ENCODE results near the gene CKMT1B. TPM values are rescaled to one million over a fixed set of nuclear protein-coding genes. Genes with fewer than 3 reads are reported as not detected.
"Not testable (repeated sequence)": the region's sequence is repeated elsewhere in the genome, so short reads cannot be mapped to it uniquely, and the experiment has no call there.

The CKMT1B gene
- 10 to 100 TPM in 4 of 8 experiments, 1 to 10 TPM in 3, under 1 TPM in 1; 0.91 to 18.5 (median 9.4) TPM for total RNA-seq

GRCh38 chr15:43593328-43594190 lies at the start of gene CKMT1B:
Gene CKMT1B (plus strand): TSS chr15:43594027. CDS start chr15:43594219, 192 bp downstream.
- in situ Hi-C loops (cut with MboI; ENCODE audit: low pct_unique_long_range_greater_than_20kb in 2 of 9, low sequenced_read_pairs in 9 of 9, unreplicated experiment in 9 of 9); H3K4me3 ChIP-seq; H3K4me1 ChIP-seq (replicated peaks in 1 of 2); H3K27ac ChIP-seq: not testable (repeated sequence)
- WGBS, 10 experiments = no CpG with 5 or more reads among the region's 43 CpGs
- peak; percentile 45 to 79 (median 72) for ATAC-seq (replicated peaks in 6 of 8)

- no peak for ATAC-seq (replicated peaks in 6 of 8)
- Histone ChIP-seq H3K4me3 (no peak overlapping the region), H3K4me1 (replicated peaks in 1 of 2) (no peaks in the 10 kb centered on the region), H3K27ac (no peak overlapping the region)
- in situ Hi-C loops (cut with MboI; ENCODE audit: low pct_unique_long_range_greater_than_20kb in 2 of 9, low sequenced_read_pairs in 9 of 9, unreplicated experiment in 9 of 9) = no loop called here
Observed at GRCh38 chr15:43544266-43544665, 49.6 kb upstream of the CKMT1B start.

- in situ Hi-C loops (cut with MboI; ENCODE audit: low pct_unique_long_range_greater_than_20kb in 2 of 9, low sequenced_read_pairs in 9 of 9, unreplicated experiment in 9 of 9) = no loop called here
- Histone ChIP-seq H3K4me3 (no peak overlapping the region), H3K4me1 (replicated peaks in 1 of 2) (no peaks in the 10 kb centered on the region), H3K27ac (no peak overlapping the region)
- WGBS, 10 experiments = 57 to 100% (median 100%) methylated on average over 1 of the region's 1 CpG; no CpG with 5 or more reads in 6 of the 10 experiments
- no peak for ATAC-seq (replicated peaks in 6 of 8)
Observed at GRCh38 chr15:43545426-43545825, 48.4 kb upstream of the CKMT1B start.

DNA sequence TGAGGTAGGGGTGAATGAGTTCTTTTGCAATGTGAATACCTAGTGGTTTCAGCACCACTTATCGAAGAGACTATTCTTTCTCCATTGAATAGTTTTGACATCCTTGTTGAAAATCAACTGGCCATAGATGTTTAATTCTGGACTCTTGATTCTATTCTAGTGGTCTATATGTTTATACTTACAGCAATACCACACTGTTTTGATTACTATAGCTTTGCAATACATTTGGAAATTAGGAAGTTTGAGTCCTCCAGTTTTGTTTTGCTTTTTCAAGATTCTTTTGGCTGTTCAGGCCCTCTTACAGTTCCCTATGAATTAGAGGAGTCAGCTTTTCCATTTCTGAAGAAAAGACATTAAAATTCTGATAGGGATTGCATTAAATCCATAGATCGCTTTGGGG lies 46.3 kb upstream of the CKMT1B start:
- ATAC-seq (replicated peaks in 6 of 8) = no peak
- Histone ChIP-seq H3K27ac (no peak overlapping the region), H3K4me1 (replicated peaks in 1 of 2) (no peaks in the 10 kb centered on the region), H3K4me3 (no peak overlapping the region)
- 92 to 100% (median 100%) methylated on average over 1 to 2 of the region's 2 CpGs; no CpG with 5 or more reads in 2 of the 10 experiments for WGBS, 10 experiments
- in situ Hi-C loops (cut with MboI; ENCODE audit: low pct_unique_long_range_greater_than_20kb in 2 of 9, low sequenced_read_pairs in 9 of 9, unreplicated experiment in 9 of 9) = no loop called here

- in situ Hi-C loops (cut with MboI; ENCODE audit: low pct_unique_long_range_greater_than_20kb in 2 of 9, low sequenced_read_pairs in 9 of 9, unreplicated experiment in 9 of 9) = no loop called here
- Histone ChIP-seq H3K27ac (no peak overlapping the region), H3K4me1 (replicated peaks in 1 of 2) (no peaks in the 10 kb centered on the region), H3K4me3 (no peak overlapping the region)
- ATAC-seq (replicated peaks in 6 of 8) = no peak
- WGBS, 10 experiments = 11 to 96% (median 77%) methylated on average over 2 to 10 of the region's 10 CpGs
Observed at GRCh38 chr15:43550527-43551363, 43.1 kb upstream of the CKMT1B start.

DNA sequence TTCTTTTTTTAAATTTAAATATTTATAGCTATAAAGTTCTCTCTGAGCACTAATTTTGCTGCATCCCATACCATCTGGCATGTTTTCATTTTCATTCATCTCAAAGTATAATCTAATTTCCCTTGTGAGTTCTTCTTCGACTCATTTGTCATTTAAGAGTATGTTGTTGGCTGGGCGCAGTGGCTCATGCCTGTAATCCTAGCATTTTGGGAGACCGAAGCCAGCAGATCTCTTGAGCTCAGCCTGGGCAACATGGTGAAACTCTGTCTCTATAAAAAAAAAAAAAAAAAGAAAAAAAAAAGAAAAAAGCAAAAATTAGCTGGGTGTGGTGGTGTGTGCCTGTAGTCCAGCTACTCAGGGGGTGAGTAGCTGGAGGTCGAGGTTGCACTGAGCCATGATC lies 41.6 kb upstream of the CKMT1B start:
- Histone ChIP-seq H3K4me3 (no peak overlapping the region), H3K27ac (no peak overlapping the region), H3K4me1 (replicated peaks in 1 of 2) (no peaks in the 10 kb centered on the region)
- in situ Hi-C loops (cut with MboI; ENCODE audit: low pct_unique_long_range_greater_than_20kb in 2 of 9, low sequenced_read_pairs in 9 of 9, unreplicated experiment in 9 of 9) = no loop called here
- ATAC-seq (replicated peaks in 6 of 8) = no peak
- WGBS, 10 experiments = 45 to 100% (median 94%) methylated on average over 1 to 4 of the region's 4 CpGs; no CpG with 5 or more reads in 1 of the 10 experiments

DNA sequence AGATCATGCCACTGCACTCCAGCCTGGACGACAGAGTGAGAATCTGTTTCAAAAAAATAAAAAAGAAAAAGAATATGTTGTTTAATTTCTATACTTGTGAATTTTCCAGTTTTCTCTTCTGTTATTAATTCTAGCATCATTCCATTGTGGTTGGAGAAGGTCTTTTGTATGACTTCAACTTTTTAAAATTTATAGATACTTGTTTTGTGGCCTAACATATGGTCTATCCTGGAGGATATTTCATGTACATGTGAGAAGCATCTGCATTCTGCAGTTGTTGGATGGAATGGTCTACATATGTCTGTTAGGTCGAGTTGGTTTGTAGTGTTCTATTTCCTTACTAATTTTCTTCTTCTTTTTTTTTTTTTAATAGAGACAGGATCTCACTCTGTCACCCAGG lies 40.8 kb upstream of the CKMT1B start:
- Histone ChIP-seq H3K4me1 (replicated peaks in 1 of 2) (no peaks in the 10 kb centered on the region), H3K27ac (no peak overlapping the region), H3K4me3 (no peak overlapping the region)
- 7 to 91% (median 60%) methylated on average over 1 to 2 of the region's 2 CpGs; no CpG with 5 or more reads in 2 of the 10 experiments for WGBS, 10 experiments
- in situ Hi-C loops (cut with MboI; ENCODE audit: low pct_unique_long_range_greater_than_20kb in 2 of 9, low sequenced_read_pairs in 9 of 9, unreplicated experiment in 9 of 9) = no loop called here
- ATAC-seq (replicated peaks in 6 of 8) = no peak

DNA sequence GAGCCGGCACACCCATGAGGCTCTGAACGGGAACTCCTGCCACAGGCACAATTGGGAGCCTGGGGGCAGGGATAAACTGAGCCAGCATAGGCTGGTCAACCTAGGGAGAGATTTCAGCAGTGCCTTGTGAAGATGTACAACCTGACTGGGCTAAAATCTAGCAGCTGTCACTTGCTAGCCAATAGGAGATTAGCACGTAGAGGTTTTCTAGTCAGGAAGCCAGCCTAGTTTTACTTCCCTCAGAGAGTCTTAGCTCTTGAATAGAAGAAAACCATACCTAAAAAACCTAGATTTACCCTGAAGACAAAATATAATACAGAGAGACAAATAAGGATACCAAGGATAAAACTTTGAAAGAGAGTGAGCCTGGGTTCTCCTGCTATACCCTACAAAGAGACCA lies 31.1 kb upstream of the CKMT1B start:
- ATAC-seq (replicated peaks in 6 of 8); in situ Hi-C loops (cut with MboI; ENCODE audit: low pct_unique_long_range_greater_than_20kb in 2 of 9, low sequenced_read_pairs in 9 of 9, unreplicated experiment in 9 of 9): not testable (repeated sequence)
- no CpG with 5 or more reads among the region's 3 CpGs for WGBS, 10 experiments

GRCh38 chr15:43563793-43564192 lies 30.0 kb upstream of the CKMT1B start:
- H3K4me3 ChIP-seq; H3K27ac ChIP-seq; ATAC-seq (replicated peaks in 6 of 8); in situ Hi-C loops (cut with MboI; ENCODE audit: low pct_unique_long_range_greater_than_20kb in 2 of 9, low sequenced_read_pairs in 9 of 9, unreplicated experiment in 9 of 9); H3K4me1 ChIP-seq (replicated peaks in 1 of 2): not testable (repeated sequence)
- WGBS, 10 experiments = no CpG with 5 or more reads among the region's 8 CpGs

More for the DNA sequence above, 31.1 kb upstream of the CKMT1B start:
- H3K27ac ChIP-seq; H3K4me1 ChIP-seq (replicated peaks in 1 of 2); H3K4me3 ChIP-seq: not testable (repeated sequence)

- in situ Hi-C loops (cut with MboI; ENCODE audit: low pct_unique_long_range_greater_than_20kb in 2 of 9, low sequenced_read_pairs in 9 of 9, unreplicated experiment in 9 of 9); H3K4me3 ChIP-seq; ATAC-seq (replicated peaks in 6 of 8); H3K27ac ChIP-seq; H3K4me1 ChIP-seq (replicated peaks in 1 of 2): not testable (repeated sequence)
- WGBS, 10 experiments = no CpG with 5 or more reads among the region's 2 CpGs
Observed at GRCh38 chr15:43566615-43567014, 27.2 kb upstream of the CKMT1B start.

GRCh38 chr15:43574607-43575006 lies 19.2 kb upstream of the CKMT1B start:
- WGBS, 10 experiments = no CpG with 5 or more reads among the region's 1 CpG
- ATAC-seq (replicated peaks in 6 of 8); H3K4me1 ChIP-seq (replicated peaks in 1 of 2); H3K27ac ChIP-seq; H3K4me3 ChIP-seq; in situ Hi-C loops (cut with MboI; ENCODE audit: low pct_unique_long_range_greater_than_20kb in 2 of 9, low sequenced_read_pairs in 9 of 9, unreplicated experiment in 9 of 9): not testable (repeated sequence)

- H3K4me1 ChIP-seq (replicated peaks in 1 of 2); H3K27ac ChIP-seq; H3K4me3 ChIP-seq; in situ Hi-C loops (cut with MboI; ENCODE audit: low pct_unique_long_range_greater_than_20kb in 2 of 9, low sequenced_read_pairs in 9 of 9, unreplicated experiment in 9 of 9): not testable (repeated sequence)
- ATAC-seq (replicated peaks in 6 of 8) = peak; percentile 87 to 96 (median 89)
- no CpG with 5 or more reads among the region's 54 CpGs for WGBS, 10 experiments
Observed at GRCh38 chr15:43589778-43590466, 3.9 kb upstream of the CKMT1B start, which contains the start of gene PPIP5K1. Gene PPIP5K1 (minus strand): TSS chr15:43590208. CDS start chr15:43584504, 5,704 bp downstream.

DNA sequence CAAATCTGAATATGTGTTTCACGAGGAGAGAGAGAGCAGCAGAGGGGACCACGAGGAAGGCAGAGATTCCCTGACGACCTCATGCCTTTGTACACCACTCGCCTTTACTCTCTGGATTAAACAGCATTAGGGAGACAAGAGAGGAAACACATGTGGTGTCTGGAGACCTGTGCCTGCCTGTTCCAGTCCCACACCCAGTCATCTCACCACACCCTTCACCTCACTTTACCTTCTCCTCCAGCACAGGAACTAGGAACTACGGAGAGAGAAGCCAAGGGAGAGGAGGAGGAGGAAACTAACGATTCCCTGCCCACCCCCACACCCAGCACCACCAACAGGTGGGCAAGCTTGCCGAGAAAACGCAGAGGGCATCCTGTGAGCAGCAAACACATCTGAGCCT lies 986 bp upstream of the CKMT1B start:
- H3K27ac ChIP-seq; in situ Hi-C loops (cut with MboI; ENCODE audit: low pct_unique_long_range_greater_than_20kb in 2 of 9, low sequenced_read_pairs in 9 of 9, unreplicated experiment in 9 of 9); H3K4me1 ChIP-seq (replicated peaks in 1 of 2); ATAC-seq (replicated peaks in 6 of 8); H3K4me3 ChIP-seq: not testable (repeated sequence)
- WGBS, 10 experiments = no CpG with 5 or more reads among the region's 8 CpGs
